ENCODE measurements around the gene RANGAP1.
"Not testable (repeated sequence)": the region's sequence is repeated elsewhere in the genome, so short reads cannot be mapped to it uniquely, and the experiment has no call there.

Gene RANGAP1

GRCh38 chr22:41301085-41302020 is 15.4 kb upstream of the RANGAP1 start, which contains the start of gene ZC3H7B:
Gene ZC3H7B, plus strand, starts transcription at chr22:41301525. Its CDS starts 19,136 bp downstream, at chr22:41320661.
- DNase-seq (ENCODE audit: low read depth): peak; percentile 86
- peak within 1 kb of the TSS; percentile 79 for H3K4me3 ChIP-seq (ENCODE audit: low read depth, low read length)
- TF ChIP-seq, protein P1, sequence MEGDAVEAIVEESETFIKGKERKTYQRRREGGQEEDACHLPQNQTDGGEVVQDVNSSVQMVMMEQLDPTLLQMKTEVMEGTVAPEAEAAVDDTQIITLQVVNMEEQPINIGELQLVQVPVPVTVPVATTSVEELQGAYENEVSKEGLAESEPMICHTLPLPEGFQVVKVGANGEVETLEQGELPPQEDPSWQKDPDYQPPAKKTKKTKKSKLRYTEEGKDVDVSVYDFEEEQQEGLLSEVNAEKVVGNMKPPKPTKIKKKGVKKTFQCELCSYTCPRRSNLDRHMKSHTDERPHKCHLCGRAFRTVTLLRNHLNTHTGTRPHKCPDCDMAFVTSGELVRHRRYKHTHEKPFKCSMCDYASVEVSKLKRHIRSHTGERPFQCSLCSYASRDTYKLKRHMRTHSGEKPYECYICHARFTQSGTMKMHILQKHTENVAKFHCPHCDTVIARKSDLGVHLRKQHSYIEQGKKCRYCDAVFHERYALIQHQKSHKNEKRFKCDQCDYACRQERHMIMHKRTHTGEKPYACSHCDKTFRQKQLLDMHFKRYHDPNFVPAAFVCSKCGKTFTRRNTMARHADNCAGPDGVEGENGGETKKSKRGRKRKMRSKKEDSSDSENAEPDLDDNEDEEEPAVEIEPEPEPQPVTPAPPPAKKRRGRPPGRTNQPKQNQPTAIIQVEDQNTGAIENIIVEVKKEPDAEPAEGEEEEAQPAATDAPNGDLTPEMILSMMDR (conservative IDR thresholded peaks at IDR 0.05; ENCODE audit: low read depth, low read length): peak; percentile 71

GRCh38 chr22:41300661-41301060 is 14.7 kb upstream of the RANGAP1 start:
- TF ChIP-seq, protein P1 (conservative IDR thresholded peaks at IDR 0.05; ENCODE audit: low read depth, low read length): no peak
- DNase-seq (ENCODE audit: low read depth): no peak
- peak overlapping the region; percentile 79 for H3K4me3 ChIP-seq (ENCODE audit: low read depth, low read length)

GRCh38 chr22:41296826-41297667 is 11.1 kb upstream of the RANGAP1 start:
- no peak for DNase-seq (ENCODE audit: low read depth)
- H3K4me3 ChIP-seq (ENCODE audit: low read depth, low read length): no peak overlapping the region
- TF ChIP-seq, protein P1 (conservative IDR thresholded peaks at IDR 0.05; ENCODE audit: low read depth, low read length): no peak

DNA sequence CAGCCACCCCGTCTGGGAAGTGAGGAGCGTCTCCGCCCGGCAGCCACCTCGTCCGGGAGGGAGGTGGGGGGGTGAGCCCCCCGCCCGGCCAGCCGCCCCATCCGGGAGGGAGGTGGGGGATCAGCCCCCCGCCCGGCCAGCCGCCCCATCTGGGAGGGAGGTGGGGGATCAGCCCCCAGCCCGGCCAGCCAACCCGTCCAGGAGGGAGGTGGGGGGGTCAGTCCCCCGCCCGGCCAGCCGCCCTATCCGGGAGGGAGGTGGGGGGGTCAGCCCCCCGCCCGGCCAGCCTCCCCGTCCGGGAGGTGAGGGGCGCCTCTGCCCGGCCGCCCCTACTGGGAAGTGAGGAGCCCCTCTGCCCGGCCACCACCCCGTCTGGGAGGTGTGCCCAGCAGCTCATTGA is 8.8 kb upstream of the RANGAP1 start:
- DNase-seq (ENCODE audit: low read depth); H3K4me3 ChIP-seq (ENCODE audit: low read depth, low read length): not testable (repeated sequence)

GRCh38 chr22:41290262-41291221 is 4.6 kb upstream of the RANGAP1 start:
- no peak overlapping the region for H3K4me3 ChIP-seq (ENCODE audit: low read depth, low read length)
- DNase-seq (ENCODE audit: low read depth): peak; percentile 89
- TF ChIP-seq, protein P1 (conservative IDR thresholded peaks at IDR 0.05; ENCODE audit: low read depth, low read length): no peak

DNA sequence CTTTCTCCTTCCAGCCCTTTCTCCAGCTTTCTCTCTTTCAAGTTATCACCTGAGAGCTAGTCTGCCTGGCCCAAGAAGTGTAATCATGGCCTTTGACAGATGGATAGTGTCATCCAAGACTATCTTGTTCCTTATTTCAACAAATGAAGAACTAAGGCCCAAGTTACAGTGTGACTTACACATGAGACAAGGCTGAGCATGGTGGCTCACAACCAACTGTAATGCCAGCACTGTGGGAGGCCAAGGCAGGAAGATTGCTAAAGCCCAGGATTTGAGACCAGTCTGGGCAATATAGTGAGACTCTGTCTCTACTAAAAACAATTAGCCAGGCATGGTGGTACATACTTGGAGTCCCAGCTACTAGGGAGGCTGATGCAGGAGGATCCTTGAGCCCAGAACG is 3.7 kb upstream of the RANGAP1 start:
- TF ChIP-seq, protein P1 (conservative IDR thresholded peaks at IDR 0.05; ENCODE audit: low read depth, low read length): no peak
- no peak for DNase-seq (ENCODE audit: low read depth)
- no peak overlapping the region for H3K4me3 ChIP-seq (ENCODE audit: low read depth, low read length)
